ENCODE data around the gene GIT2.

GIT2 gene

GRCh38 chr12:109890620-109891170, 105.5 kb downstream of the GIT2 start:
- DNase-seq (ENCODE audit: low read depth), result no peak

- DNase-seq (ENCODE audit: low read depth), result no peak
Measured at GRCh38 chr12:109888179-109889020, 107.8 kb downstream of the GIT2 start.

GRCh38 chr12:109885616-109886015, 110.6 kb downstream of the GIT2 start:
- DNase-seq (ENCODE audit: low read depth), result no peak

GRCh38 chr12:109883461-109883860, 112.7 kb downstream of the GIT2 start:
- no peak for DNase-seq (ENCODE audit: low read depth)

- DNase-seq (ENCODE audit: low read depth), result no peak
Measured at GRCh38 chr12:109881752-109882151, 114.4 kb downstream of the GIT2 start.

- DNase-seq (ENCODE audit: low read depth), result no peak
Measured at GRCh38 chr12:109880938-109881337, 115.2 kb downstream of the GIT2 start.

GRCh38 chr12:109880043-109880931, 115.9 kb downstream of the GIT2 start, which contains the start of gene GLTP:
TSS of gene GLTP (minus strand) at chr12:109880541. CDS start at chr12:109880374, 167 bp downstream.
- DNase-seq (ENCODE audit: low read depth), result peak; percentile 88
